ENCODE data around the gene IL1RAPL1. TPM values are rescaled to one million over a fixed set of nuclear protein-coding genes. Genes with fewer than 3 reads are reported as not detected.

IL1RAPL1 gene
- total RNA-seq, 4 donors from 2014 or later, result 0.24 to 6.2 TPM; not detected in 2

DNA sequence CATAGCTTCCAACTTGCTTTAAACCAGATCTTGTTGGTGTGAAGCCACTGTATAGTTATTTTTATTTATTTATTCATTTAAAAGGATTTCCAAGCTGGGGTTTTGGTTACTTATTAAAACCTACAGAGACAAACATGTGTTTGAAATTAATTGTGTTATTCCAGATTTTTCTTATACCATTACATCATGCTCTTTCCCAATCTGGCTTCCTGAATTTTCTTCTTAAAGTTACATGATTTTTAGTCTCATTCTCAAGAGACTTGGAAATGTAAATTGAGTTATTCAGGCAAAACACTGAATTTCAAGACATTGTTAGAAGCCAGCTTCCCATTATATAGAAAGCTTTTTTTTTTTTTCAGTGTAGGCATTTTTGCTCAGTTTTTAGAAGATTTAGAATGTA is 381.9 kb downstream of the IL1RAPL1 start:
- Histone ChIP-seq H3K9me3 (no peaks in the 10 kb centered on the region), H3K27me3 (peaks cover 0 to 5% of the 10 kb centered on the region in 2 donors), H3K4me1 (no peaks in the 10 kb centered on the region), H3K4me3 (no peak overlapping the region), H3K27ac (no peak overlapping the region), H3K36me3 (no peaks in the 10 kb centered on the region)
- DNase-seq, result no peak
- intact Hi-C loops (cut with DNase I; ENCODE audit: low total_unique reads), result no loop called here
- TF ChIP-seq, protein P1, sequence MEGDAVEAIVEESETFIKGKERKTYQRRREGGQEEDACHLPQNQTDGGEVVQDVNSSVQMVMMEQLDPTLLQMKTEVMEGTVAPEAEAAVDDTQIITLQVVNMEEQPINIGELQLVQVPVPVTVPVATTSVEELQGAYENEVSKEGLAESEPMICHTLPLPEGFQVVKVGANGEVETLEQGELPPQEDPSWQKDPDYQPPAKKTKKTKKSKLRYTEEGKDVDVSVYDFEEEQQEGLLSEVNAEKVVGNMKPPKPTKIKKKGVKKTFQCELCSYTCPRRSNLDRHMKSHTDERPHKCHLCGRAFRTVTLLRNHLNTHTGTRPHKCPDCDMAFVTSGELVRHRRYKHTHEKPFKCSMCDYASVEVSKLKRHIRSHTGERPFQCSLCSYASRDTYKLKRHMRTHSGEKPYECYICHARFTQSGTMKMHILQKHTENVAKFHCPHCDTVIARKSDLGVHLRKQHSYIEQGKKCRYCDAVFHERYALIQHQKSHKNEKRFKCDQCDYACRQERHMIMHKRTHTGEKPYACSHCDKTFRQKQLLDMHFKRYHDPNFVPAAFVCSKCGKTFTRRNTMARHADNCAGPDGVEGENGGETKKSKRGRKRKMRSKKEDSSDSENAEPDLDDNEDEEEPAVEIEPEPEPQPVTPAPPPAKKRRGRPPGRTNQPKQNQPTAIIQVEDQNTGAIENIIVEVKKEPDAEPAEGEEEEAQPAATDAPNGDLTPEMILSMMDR (IDR thresholded peaks at IDR 0.05), result no peak
- no peak for TF ChIP-seq POLR2A (IDR thresholded peaks at IDR 0.05)

DNA sequence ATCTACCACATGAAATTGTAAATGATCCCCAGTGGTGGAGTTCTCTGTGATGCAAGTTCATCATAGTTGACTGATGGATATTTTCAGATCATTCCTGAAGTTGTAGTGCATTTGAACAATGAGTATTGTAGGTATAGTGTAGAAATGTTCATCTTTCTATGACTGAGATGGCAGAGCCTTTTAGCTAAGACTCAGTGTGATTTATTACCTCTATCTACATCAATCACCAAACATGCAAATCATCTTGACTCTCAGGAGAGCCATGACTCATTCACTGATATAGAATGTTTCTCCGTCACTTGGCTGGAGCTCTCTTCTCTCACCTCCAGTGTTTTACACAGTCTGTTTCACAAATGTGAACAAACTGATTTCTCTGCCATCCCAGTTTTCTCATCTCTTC is 392.6 kb downstream of the IL1RAPL1 start:
- H3K9me3 ChIP-seq, result no peaks in the 10 kb centered on the region
- no peak for TF ChIP-seq POLR2A (IDR thresholded peaks at IDR 0.05)
- TF ChIP-seq, protein P1 (IDR thresholded peaks at IDR 0.05), result no peak
- H3K27ac ChIP-seq, result no peak overlapping the region
- no peak overlapping the region for H3K4me3 ChIP-seq
- no peaks in the 10 kb centered on the region for H3K36me3 ChIP-seq
- H3K4me1 ChIP-seq, result no peaks in the 10 kb centered on the region
- intact Hi-C loops (cut with DNase I; ENCODE audit: low total_unique reads), result no loop called here
- DNase-seq, result no peak
- H3K27me3 ChIP-seq, result no peaks in the 10 kb centered on the region

DNA sequence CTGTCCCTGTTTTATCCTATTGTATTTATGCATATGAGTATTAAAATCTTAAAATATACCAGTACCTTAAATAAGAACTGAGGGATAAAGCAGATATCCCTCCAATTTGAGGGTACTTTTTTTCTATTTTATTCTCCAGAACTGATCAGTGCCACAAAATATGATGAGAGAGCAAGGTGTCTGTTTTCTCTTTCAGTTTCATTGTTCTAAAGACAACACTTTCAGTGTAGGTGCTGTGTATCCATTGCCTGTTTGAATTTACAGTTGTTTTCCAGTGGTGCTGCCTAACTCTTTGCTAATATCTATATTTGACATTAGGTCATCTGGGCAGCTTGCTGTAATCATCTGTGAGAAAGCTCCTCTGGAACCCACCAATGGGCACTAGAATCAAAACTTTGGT is 394.7 kb downstream of the IL1RAPL1 start:
- TF ChIP-seq POLR2A (IDR thresholded peaks at IDR 0.05), result no peak
- TF ChIP-seq, protein P1 (IDR thresholded peaks at IDR 0.05), result no peak
- Histone ChIP-seq H3K4me1 (no peaks in the 10 kb centered on the region), H3K4me3 (no peak overlapping the region), H3K27ac (no peak overlapping the region), H3K36me3 (no peaks in the 10 kb centered on the region), H3K9me3 (no peaks in the 10 kb centered on the region), H3K27me3 (no peaks in the 10 kb centered on the region)
- intact Hi-C loops (cut with DNase I; ENCODE audit: low total_unique reads), result no loop called here
- DNase-seq, result no peak

DNA sequence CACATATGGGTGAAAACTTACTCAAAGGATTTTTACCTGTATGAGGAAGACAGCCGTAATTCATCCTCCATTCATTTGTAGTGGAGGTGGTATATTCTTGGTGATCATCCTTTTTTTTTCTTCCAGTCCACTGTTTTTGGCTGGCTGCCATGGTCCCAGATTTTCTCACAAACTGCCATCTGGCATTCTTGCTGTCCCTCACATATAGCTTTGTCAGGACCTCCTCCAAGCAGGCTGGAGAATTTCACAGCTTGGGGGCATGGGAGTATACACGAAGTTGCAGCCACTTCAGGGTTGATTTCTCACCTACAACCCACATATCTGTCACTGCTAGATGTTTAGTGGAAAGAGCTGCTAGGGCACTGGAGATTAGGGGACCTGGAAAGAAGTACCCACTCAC is 401.0 kb downstream of the IL1RAPL1 start:
- TF ChIP-seq, protein P1 (IDR thresholded peaks at IDR 0.05), result no peak
- no peak for TF ChIP-seq POLR2A (IDR thresholded peaks at IDR 0.05)
- Histone ChIP-seq H3K4me3 (no peak overlapping the region), H3K36me3 (no peaks in the 10 kb centered on the region), H3K9me3 (no peaks in the 10 kb centered on the region), H3K27me3 (no peaks in the 10 kb centered on the region), H3K27ac (no peak overlapping the region), H3K4me1 (no peaks in the 10 kb centered on the region)
- no peak for DNase-seq
- intact Hi-C loops (cut with DNase I; ENCODE audit: low total_unique reads), result no loop called here

DNA sequence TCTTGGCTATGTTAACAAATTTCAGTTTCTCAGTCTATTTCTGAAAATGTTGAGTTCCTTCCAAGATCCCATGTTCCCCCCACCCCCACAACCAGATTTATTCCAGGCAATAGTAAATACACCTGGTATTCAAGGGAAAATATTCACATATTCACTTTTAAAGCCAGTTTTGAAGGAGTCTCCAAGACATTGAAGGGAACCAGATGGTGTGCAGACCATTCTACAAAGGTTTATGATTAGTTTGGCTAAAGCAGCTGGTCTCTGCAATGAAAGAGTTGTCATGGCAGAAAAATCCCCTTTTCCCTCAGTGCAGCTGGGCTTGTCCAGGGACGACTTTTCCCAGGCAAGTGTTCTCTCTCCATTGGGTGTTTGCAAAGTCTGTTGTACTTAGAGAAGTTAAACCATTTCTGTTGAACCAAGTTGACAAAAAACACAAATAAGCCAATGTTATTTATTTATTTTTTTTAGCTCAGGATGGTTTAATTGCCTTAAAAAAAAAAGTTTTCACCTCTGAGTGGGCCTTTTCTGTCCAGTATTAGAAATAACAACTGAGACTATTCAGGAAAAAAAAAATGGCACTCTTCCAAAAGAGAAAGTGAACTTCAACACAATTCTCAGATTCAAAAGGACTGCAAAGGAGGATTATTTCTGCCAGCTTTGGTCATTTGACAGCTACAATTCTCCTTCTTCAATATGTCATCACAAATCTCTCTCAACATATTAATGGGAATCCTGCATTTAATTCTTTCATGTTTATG is 410.6 kb downstream of the IL1RAPL1 start:
- no peak for DNase-seq
- no peak overlapping the region for H3K4me3 ChIP-seq
- TF ChIP-seq, protein P1 (IDR thresholded peaks at IDR 0.05), result no peak
- TF ChIP-seq POLR2A (IDR thresholded peaks at IDR 0.05), result no peak

More for the DNA sequence above, 410.6 kb downstream of the IL1RAPL1 start:
- H3K36me3 ChIP-seq, result no peaks in the 10 kb centered on the region
- no peak overlapping the region for H3K27ac ChIP-seq
- H3K27me3 ChIP-seq, result no peaks in the 10 kb centered on the region
- H3K4me1 ChIP-seq, result no peaks in the 10 kb centered on the region
- H3K9me3 ChIP-seq, result no peaks in the 10 kb centered on the region
- intact Hi-C loops (cut with DNase I; ENCODE audit: low total_unique reads), result no loop called here
